ENCODE measurements around the gene GNS. TPM values are rescaled to one million over a fixed set of nuclear protein-coding genes. Genes with fewer than 3 reads are reported as not detected.

The GNS gene
- total and polyA plus RNA-seq, 2 of the 13 experiments (the other 11 are each of a cell fraction or from before 2014, with no cell fraction given): 49.8 to 51.0 TPM

DNA sequence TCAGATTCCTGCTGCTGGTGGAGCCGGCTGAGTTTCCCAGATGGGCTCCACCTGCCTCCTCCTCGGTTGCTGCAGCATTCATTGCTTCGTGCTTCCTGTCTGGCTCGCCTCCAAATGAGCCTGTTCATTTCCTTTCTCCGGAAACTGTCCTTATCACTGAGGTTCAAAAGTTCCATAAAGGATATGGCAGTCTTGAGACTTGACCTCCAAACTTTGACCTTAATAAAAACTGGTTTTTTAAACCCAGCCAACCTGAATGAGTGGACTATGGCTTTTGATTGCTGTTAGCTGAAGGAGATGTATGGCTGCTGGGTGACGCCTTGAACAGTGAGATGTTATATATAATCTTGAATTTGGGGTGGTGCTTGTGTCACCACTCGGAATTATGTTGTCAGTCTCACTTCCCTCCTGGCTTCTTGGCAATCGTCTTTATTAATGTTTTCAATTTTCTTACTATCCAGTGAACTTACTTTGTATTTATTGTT is 86.2 kb downstream of the GNS start (continued):
- TF ChIP-seq, protein P1, sequence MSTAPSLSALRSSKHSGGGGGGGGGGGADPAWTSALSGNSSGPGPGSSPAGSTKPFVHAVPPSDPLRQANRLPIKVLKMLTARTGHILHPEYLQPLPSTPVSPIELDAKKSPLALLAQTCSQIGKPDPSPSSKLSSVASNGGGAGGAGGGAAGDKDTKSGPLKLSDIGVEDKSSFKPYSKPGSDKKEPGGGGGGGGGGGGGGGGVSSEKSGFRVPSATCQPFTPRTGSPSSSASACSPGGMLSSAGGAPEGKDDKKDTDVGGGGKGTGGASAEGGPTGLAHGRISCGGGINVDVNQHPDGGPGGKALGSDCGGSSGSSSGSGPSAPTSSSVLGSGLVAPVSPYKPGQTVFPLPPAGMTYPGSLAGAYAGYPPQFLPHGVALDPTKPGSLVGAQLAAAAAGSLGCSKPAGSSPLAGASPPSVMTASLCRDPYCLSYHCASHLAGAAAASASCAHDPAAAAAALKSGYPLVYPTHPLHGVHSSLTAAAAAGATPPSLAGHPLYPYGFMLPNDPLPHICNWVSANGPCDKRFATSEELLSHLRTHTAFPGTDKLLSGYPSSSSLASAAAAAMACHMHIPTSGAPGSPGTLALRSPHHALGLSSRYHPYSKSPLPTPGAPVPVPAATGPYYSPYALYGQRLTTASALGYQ (CRISPR knock-in tag; IDR thresholded peaks at IDR 0.05): no peak
- TF ChIP-seq, protein P2, sequence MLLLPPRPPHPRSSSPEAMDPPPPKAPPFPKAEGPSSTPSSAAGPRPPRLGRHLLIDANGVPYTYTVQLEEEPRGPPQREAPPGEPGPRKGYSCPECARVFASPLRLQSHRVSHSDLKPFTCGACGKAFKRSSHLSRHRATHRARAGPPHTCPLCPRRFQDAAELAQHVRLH (CRISPR knock-in tag; IDR thresholded peaks at IDR 0.05; ENCODE audit: borderline replicate concordance, low read depth): no peak; the same call in 1 of the 2 replicates
- TF ChIP-seq ZNF510 (CRISPR knock-in tag; IDR thresholded peaks at IDR 0.05; ENCODE audit: low read depth): no peak
- TF ChIP-seq, protein P3, sequence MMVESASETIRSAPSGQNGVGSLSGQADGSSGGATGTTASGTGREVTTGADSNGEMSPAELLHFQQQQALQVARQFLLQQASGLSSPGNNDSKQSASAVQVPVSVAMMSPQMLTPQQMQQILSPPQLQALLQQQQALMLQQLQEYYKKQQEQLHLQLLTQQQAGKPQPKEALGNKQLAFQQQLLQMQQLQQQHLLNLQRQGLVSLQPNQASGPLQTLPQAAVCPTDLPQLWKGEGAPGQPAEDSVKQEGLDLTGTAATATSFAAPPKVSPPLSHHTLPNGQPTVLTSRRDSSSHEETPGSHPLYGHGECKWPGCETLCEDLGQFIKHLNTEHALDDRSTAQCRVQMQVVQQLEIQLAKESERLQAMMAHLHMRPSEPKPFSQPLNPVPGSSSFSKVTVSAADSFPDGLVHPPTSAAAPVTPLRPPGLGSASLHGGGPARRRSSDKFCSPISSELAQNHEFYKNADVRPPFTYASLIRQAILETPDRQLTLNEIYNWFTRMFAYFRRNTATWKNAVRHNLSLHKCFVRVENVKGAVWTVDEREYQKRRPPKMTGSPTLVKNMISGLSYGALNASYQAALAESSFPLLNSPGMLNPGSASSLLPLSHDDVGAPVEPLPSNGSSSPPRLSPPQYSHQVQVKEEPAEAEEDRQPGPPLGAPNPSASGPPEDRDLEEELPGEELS (CRISPR knock-in tag; IDR thresholded peaks at IDR 0.05): peak; percentile 52; the same call in 1 of the 2 replicates
- TF ChIP-seq ZSCAN29 (CRISPR knock-in tag; conservative IDR thresholded peaks at IDR 0.05): 0 out of 2 replicates have a peak, but pooled peaks have one; percentile 38
- TF ChIP-seq SRY (CRISPR knock-in tag; IDR thresholded peaks at IDR 0.05): no peak
- TF ChIP-seq, protein P4, sequence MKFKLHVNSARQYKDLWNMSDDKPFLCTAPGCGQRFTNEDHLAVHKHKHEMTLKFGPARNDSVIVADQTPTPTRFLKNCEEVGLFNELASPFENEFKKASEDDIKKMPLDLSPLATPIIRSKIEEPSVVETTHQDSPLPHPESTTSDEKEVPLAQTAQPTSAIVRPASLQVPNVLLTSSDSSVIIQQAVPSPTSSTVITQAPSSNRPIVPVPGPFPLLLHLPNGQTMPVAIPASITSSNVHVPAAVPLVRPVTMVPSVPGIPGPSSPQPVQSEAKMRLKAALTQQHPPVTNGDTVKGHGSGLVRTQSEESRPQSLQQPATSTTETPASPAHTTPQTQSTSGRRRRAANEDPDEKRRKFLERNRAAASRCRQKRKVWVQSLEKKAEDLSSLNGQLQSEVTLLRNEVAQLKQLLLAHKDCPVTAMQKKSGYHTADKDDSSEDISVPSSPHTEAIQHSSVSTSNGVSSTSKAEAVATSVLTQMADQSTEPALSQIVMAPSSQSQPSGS (CRISPR knock-in tag; IDR thresholded peaks at IDR 0.05): no peak
- TF ChIP-seq, protein P5, sequence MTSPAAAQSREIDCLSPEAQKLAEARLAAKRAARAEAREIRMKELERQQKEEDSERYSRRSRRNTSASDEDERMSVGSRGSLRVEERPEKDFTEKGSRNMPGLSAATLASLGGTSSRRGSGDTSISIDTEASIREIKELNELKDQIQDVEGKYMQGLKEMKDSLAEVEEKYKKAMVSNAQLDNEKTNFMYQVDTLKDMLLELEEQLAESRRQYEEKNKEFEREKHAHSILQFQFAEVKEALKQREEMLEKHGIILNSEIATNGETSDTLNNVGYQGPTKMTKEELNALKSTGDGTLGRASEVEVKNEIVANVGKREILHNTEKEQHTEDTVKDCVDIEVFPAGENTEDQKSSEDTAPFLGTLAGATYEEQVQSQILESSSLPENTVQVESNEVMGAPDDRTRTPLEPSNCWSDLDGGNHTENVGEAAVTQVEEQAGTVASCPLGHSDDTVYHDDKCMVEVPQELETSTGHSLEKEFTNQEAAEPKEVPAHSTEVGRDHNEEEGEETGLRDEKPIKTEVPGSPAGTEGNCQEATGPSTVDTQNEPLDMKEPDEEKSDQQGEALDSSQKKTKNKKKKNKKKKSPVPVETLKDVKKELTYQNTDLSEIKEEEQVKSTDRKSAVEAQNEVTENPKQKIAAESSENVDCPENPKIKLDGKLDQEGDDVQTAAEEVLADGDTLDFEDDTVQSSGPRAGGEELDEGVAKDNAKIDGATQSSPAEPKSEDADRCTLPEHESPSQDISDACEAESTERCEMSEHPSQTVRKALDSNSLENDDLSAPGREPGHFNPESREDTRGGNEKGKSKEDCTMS (CRISPR knock-in tag; conservative IDR thresholded peaks at IDR 0.05): no peak
- no peak for TF ChIP-seq ZNF792 (CRISPR knock-in tag; IDR thresholded peaks at IDR 0.05)
- no peak for TF ChIP-seq NRL (CRISPR knock-in tag; IDR thresholded peaks at IDR 0.05; ENCODE audit: borderline replicate concordance)
- TF ChIP-seq ZFP90 (CRISPR knock-in tag; IDR thresholded peaks at IDR 0.05; ENCODE audit: borderline replicate concordance): no peak
- no peak for TF ChIP-seq CHD2 (IDR thresholded peaks at IDR 0.05; ENCODE audit: low read depth, low read length)
- peak; percentile 83; the same call in 1 of the 2 replicates for TF ChIP-seq POGZ (CRISPR knock-in tag; IDR thresholded peaks at IDR 0.05)
- no peak for TF ChIP-seq ZNF350 (CRISPR knock-in tag; IDR thresholded peaks at IDR 0.05; ENCODE audit: borderline replicate concordance, low read depth)
- TF ChIP-seq, protein P6, sequence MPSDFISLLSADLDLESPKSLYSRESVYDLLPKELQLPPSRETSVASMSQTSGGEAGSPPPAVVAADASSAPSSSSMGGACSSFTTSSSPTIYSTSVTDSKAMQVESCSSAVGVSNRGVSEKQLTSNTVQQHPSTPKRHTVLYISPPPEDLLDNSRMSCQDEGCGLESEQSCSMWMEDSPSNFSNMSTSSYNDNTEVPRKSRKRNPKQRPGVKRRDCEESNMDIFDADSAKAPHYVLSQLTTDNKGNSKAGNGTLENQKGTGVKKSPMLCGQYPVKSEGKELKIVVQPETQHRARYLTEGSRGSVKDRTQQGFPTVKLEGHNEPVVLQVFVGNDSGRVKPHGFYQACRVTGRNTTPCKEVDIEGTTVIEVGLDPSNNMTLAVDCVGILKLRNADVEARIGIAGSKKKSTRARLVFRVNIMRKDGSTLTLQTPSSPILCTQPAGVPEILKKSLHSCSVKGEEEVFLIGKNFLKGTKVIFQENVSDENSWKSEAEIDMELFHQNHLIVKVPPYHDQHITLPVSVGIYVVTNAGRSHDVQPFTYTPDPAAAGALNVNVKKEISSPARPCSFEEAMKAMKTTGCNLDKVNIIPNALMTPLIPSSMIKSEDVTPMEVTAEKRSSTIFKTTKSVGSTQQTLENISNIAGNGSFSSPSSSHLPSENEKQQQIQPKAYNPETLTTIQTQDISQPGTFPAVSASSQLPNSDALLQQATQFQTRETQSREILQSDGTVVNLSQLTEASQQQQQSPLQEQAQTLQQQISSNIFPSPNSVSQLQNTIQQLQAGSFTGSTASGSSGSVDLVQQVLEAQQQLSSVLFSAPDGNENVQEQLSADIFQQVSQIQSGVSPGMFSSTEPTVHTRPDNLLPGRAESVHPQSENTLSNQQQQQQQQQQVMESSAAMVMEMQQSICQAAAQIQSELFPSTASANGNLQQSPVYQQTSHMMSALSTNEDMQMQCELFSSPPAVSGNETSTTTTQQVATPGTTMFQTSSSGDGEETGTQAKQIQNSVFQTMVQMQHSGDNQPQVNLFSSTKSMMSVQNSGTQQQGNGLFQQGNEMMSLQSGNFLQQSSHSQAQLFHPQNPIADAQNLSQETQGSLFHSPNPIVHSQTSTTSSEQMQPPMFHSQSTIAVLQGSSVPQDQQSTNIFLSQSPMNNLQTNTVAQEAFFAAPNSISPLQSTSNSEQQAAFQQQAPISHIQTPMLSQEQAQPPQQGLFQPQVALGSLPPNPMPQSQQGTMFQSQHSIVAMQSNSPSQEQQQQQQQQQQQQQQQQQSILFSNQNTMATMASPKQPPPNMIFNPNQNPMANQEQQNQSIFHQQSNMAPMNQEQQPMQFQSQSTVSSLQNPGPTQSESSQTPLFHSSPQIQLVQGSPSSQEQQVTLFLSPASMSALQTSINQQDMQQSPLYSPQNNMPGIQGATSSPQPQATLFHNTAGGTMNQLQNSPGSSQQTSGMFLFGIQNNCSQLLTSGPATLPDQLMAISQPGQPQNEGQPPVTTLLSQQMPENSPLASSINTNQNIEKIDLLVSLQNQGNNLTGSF (CRISPR knock-in tag; IDR thresholded peaks at IDR 0.05): no peak

Measured in HepG2 (cell line).